LNCAP (cell line): Measurements from ENCODE around the gene WNK1.

Experiments
- CTCF ChIP-seq: fragments of 450-650 bp; IDR thresholded peaks from 2 replicates; pipeline ENCODE4 v1.5.1; 2017; ENCODE audit warnings: mild to moderate bottlenecking

Gene WNK1

GRCh38 chr12:761256-761655, 8.9 kb downstream of the WNK1 start:
- no peak for TF ChIP-seq CTCF

GRCh38 chr12:765840-766239, 13.5 kb downstream of the WNK1 start:
- TF ChIP-seq CTCF = no peak

- no peak for TF ChIP-seq CTCF
Measured at GRCh38 chr12:768434-768833, 16.1 kb downstream of the WNK1 start.

- no peak for TF ChIP-seq CTCF
Measured at GRCh38 chr12:770479-770878, 18.1 kb downstream of the WNK1 start.

- no peak for TF ChIP-seq CTCF
Measured at GRCh38 chr12:772056-772697, 19.8 kb downstream of the WNK1 start.

GRCh38 chr12:774051-774614, 21.8 kb downstream of the WNK1 start:
- no peak for TF ChIP-seq CTCF

GRCh38 chr12:777550-778047, 25.2 kb downstream of the WNK1 start:
- no peak for TF ChIP-seq CTCF
